Left ventricle myocardium superior (tissue), 1 donor: ENCODE measurements around the gene FLAD1. TPM values are rescaled to one million over a fixed set of nuclear protein-coding genes. Genes with fewer than 3 reads are reported as not detected.
A peak's percentile ranks its signal among the peaks of the same experiment; 100 is the strongest.

Experiments used
- ATAC-seq: fragments of 200-7000 bp; cut with Tn5 transposase; one replicate; pipeline ENCODE4 v1.9.1; 2020; ENCODE audit warnings: mild to moderate bottlenecking, moderate library complexity
- DNase-seq: peaks from one replicate; pipeline ENCODE4 v3.0.0-alpha.2; 2020
- intact Hi-C: fragments of 100-400 bp; cut with micrococcal nuclease; formaldehyde crosslinking; loops from one replicate; pipeline ENCODE4 v1.11.0; 2022
- total RNA-seq: library from RNA; stranded (reverse); fragmentation: NEBNext Ultra II Directional; extraction: Animal tissue kit (Norgen Biotek cat#: 25700); gene quantifications from one replicate; pipeline ENCODE4 v1.2.1, GENCODE V29; 2021
- donor health status: DM: no; HTN: yes; CAD: no; lungs with severe emphysema.

Gene FLAD1
- total RNA-seq, 1 donor from 2014 or later, result 31.4 TPM

GRCh38 chr1:155010211-155010918, 27.2 kb downstream of the FLAD1 start:
- intact Hi-C loops, result no loop called here
- ATAC-seq (no peak), DNase-seq (peak; percentile 27)

DNA sequence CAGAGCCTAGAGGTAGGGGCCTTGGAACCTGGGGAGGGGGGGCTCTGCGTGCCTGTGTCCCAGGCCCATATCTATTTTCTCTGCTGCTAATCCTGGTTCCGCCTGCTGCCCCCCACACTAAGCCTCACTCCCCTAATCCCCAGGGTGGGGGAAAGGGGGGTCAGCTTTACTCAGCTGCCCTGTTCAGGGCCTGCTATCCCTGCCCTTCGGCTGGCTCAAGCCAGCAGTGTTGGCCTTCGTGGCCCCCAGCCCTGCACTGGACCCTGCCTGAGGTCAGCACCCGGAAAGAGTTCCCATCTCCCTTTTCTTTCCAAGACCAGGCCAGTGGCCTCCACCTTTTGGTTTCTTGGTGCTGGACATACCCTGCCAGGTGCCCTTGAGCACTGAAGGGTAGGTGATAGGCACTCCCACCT, 27.9 kb downstream of the FLAD1 start:
- no peak for ATAC-seq
- intact Hi-C loops, result no loop called here
- no peak for DNase-seq

GRCh38 chr1:155011437-155012025, 28.4 kb downstream of the FLAD1 start:
- intact Hi-C loops, result no loop called here
- no peak for ATAC-seq
- peak; percentile 28 for DNase-seq

DNA sequence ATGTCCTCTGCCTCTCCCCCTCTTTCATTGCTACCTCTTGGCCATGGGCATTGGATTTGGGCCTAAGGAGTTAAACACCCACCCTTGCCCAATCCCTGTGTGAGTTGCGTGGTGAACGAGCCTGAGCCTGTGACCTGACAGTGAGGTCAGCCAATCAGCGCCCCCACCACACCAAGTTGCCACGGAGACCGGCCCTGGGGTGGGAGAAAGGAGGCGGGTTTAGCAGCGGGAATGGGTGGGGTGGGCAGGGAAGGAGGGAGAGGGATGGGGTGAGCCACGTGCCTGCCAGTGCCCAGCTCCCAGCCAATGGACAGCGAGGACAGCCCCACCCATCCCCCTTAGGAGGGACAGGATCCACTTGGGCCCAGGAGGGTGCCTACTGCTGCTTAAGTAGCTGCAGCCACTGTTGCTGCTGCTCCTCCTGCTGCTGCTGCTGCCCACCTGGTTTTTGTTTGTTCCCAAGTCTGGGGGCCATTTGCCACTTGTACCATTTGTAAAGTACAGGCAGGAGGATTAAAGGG, 28.9 kb downstream of the FLAD1 start:
- DNase-seq (peak; percentile 77), ATAC-seq (peak; percentile 44)
- intact Hi-C loops, result no loop called here

- ATAC-seq (no peak), DNase-seq (no peak)
- intact Hi-C loops, result no loop called here
Measured at GRCh38 chr1:155012776-155013602, 29.8 kb downstream of the FLAD1 start.

DNA sequence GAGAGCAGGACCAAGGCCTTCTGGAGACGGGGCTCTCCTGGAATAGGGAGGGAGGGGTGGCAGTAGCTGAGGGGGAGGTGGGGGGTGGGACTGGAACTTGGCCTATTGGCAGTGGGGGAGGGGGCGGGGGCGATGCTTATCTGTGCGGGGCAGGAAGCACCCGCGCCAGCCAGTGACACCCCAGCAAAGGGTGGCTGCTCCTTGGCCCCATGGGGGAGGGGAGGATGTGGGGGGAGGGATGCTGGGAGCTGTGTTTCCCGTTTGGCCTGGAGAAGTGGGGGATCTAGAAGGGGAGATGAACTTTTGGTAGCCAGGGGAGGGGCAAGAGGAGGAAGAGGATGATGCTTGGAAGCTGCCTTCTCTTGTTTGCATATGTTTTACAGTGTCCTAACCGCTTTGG, 30.5 kb downstream of the FLAD1 start:
- DNase-seq (peak; percentile 21), ATAC-seq (no peak)
- intact Hi-C loops, result no loop called here

- intact Hi-C loops, result no loop called here
- DNase-seq (peak; percentile 29), ATAC-seq (no peak)
Measured at GRCh38 chr1:155014709-155015508, 31.8 kb downstream of the FLAD1 start.

GRCh38 chr1:155015527-155016230, 32.5 kb downstream of the FLAD1 start:
- DNase-seq, result peak; percentile 28
- intact Hi-C loops, result no loop called here
- ATAC-seq, result no peak

GRCh38 chr1:155016231-155016831, 33.2 kb downstream of the FLAD1 start:
- no peak for ATAC-seq
- DNase-seq, result peak; percentile 36
- intact Hi-C loops, result no loop called here

- peak; percentile 95 for DNase-seq
- ATAC-seq, result peak; percentile 91
- intact Hi-C loops, result no loop called here
Measured at GRCh38 chr1:155017041-155017945, 34.1 kb downstream of the FLAD1 start.

DNA sequence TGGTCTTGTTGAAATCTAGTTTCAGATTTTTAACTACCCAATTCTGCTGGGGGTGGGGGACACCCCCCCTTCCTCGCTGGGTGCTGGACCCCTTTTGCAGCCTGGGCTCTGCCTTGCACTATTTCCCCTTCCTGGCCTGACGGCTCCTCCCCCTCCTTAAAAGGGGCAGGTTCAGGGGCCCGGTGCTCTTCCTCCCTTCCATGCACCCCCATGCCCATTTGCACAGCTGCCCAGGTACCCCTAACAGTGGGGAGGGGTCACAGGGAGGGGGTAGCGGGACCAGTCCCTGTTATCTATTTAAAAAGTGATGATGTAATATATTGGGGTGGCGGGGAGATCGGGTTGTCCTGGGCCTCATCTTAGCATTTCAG, 34.8 kb downstream of the FLAD1 start:
- DNase-seq (peak; percentile 24), ATAC-seq (peak; percentile 0)
- intact Hi-C loops, result no loop called here

- ATAC-seq, result no peak
- no peak for DNase-seq
Measured at GRCh38 chr1:155018617-155019348, 35.6 kb downstream of the FLAD1 start.

DNA sequence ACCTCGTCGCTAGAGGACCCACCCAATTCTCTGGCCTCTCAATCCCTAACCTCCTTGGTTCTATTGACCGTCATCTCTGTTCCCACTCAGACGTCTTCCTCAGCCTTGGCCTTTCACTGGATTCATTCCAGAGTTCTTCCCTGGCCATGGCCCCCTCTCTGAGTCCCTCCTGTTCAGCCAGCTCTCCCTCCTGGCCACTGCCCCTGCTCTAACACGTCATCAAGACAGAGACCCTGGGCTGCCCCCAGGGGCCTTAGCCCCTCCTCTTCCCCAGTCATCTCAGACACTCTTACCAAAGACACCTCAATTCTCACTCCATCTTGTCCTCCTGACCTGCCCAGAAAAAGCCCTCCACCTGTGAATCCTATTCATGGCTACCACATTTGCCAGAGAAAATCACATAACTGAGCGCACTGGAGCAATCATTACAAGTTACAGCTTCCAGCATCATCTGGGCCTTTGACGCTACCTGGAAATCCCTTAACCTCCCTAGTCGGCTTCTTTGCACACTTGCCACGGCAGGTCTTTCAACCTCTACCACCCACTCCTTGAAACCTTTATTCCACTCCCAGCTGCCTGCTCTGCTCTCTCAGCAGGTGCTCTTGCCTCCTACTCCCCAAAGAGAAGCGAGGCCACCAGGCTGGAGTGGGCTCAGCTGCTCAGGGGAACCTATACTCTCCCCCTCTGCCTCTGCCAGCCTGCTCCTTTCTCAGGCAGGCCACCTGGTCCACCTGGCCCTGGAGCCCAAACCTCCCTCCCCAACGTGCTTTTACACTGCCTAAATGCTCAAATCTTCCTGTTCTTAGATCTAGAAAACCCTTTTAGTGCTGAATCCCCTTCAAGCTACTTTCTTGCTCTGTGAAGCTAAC, 36.5 kb downstream of the FLAD1 start:
- no peak for DNase-seq
- intact Hi-C loops, result no loop called here
- no peak for ATAC-seq

More at GRCh38 chr1:155018617-155019348, 35.6 kb downstream of the FLAD1 start:
- intact Hi-C loops, result no loop called here

DNA sequence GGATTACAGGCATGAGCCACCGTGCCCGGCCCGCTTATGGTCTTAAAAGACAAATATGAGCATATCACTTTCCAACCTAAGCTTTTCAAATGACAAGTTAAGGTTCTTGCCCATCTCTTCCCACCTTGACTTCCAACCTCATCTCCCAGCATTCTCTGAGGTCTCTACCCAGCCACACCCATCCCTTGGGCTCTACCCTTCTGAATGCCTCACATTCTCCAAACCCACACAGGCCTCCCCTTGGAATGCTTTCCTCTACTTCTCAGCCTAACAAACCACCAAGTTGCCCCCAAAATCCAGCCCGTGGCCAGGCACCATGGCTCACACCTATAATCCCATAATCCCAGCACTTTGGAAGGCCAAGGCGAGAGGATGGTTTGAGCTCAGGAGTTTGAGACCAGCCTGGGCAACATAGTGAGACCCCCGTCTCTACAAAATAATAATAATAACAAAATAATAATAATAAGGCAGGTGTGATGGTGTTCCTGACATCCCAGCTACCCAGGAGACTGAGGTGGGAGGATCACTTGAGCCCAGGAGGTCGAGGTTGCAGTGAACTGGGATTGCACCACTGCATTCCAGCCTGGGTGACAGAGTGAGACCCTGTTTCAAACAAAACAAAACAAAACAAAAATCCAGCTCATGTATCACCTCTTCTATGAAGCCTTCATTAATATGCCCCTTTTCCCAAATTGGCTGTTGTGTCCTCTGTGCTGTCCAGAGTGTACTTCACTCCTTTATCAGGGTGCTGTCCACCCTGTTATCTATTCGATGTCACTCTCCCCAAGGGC, 39.2 kb downstream of the FLAD1 start:
- intact Hi-C loops, result no loop called here
- ATAC-seq (no peak), DNase-seq (peak; percentile 23)

DNA sequence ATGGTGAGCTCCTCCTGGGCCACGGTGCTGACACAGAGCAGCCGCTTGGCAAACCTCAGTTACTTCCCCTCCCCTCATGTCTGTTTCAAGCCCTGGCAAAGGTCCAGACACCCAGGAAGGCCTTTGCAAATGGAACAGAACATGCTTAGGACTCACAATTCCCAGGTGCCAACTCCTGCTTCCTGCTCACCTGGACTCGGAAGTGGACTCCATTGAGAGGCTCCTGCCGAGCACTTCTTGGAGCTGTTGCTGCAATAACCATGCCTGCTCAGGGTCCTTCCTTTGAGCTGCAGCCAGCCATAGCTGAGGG, 39.7 kb downstream of the FLAD1 start:
- intact Hi-C loops, result no loop called here
- ATAC-seq, result peak; percentile 61

More for the DNA sequence above, 39.7 kb downstream of the FLAD1 start:
- DNase-seq, result peak; percentile 38
